ENCODE results near the gene MAVS.

DNA sequence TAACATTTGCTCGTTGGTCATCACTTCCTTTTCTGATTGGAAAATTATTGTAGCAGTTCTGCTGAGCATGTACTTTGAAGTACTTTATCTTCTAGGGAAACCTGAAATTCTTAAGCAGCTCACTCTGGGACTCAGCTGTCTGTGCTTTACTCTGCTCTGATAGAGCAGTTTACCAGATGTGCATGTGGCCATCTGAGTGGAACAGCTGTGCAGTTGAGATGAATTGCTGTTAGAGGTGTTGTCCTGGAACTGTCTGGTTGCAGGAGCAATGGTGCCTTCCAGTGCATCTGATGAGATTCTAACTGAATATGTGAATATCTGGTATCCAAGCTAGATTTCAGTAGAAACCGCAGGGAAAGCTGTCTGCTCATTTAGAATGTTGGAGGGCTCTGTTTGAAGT is 69.7 kb downstream of the MAVS start:
- TF ChIP-seq, protein P1, sequence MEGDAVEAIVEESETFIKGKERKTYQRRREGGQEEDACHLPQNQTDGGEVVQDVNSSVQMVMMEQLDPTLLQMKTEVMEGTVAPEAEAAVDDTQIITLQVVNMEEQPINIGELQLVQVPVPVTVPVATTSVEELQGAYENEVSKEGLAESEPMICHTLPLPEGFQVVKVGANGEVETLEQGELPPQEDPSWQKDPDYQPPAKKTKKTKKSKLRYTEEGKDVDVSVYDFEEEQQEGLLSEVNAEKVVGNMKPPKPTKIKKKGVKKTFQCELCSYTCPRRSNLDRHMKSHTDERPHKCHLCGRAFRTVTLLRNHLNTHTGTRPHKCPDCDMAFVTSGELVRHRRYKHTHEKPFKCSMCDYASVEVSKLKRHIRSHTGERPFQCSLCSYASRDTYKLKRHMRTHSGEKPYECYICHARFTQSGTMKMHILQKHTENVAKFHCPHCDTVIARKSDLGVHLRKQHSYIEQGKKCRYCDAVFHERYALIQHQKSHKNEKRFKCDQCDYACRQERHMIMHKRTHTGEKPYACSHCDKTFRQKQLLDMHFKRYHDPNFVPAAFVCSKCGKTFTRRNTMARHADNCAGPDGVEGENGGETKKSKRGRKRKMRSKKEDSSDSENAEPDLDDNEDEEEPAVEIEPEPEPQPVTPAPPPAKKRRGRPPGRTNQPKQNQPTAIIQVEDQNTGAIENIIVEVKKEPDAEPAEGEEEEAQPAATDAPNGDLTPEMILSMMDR (IDR thresholded peaks at IDR 0.05; ENCODE audit: poor library complexity), result no peak
- TF ChIP-seq EZH2 (IDR thresholded peaks at IDR 0.05; ENCODE audit: borderline replicate concordance), result no peak

Data from hepatocyte (in vitro differentiated cells).